GM21825 (cell line): ENCODE measurements around the gene CHST11.

Source experiments
- ATAC-seq: cut with Tn5 transposase; IDR thresholded peaks from one replicate; pipeline ENCODE4 v1.9.1; 2021; ENCODE audit warnings: mild to moderate bottlenecking, moderate library complexity; ENCODE audit not compliant: unreplicated experiment

CHST11 gene

DNA sequence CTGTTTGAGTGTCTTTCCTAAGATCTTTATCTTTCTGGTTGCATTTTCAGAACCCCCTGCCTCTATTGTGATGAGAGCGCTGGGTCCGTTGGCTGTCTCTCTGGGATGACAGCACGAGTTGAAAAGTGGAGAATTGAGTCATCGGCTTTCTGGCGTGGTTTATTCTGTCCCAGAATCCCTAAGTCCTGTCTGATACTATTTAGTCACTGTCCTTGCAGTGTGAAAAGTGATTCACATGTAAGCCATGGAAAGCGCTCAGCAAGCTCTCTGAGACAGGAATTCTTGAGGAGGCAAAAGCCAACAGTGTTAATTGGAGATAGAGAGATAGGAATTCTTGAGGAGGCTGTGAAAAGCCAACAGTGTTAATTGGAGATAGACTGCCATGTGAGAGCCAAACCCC lies 121.7 kb downstream of the CHST11 start:
- ATAC-seq: no peak

DNA sequence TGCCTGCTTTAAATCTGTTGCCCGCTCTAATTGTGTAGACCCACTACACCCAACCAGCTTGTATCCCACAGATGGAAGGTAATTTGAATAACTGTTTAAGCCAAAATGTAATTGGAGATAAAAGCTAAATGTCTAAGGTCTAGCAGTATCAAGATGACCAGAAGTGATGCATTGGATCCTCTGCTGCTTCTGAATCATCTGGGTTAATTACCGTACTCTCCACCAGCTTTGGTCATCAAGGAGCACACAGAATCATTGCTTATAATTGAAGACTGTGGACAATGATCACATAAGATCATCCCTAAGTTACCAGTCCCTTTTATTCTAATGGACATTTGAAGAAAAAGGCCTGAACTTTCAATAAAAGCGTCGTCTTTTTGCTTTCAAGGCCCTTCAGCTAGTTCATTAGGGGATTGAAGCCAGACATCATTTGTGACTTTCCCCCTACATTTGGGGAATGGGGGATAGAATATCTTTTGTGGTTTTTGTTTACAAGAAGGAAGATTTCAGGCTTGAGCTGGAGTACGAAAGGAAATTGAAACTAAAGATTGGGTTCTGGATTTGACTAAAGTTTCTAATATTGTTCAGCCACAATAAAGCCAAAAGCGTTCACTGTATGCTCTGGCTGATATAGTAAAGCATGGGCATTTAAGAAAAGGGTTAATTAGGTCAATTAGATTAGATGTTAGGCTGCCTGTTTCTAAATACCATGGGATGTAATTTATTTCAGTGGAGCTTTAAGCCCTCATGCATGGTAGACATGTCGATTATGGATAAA lies 123.2 kb downstream of the CHST11 start:
- ATAC-seq: no peak

DNA sequence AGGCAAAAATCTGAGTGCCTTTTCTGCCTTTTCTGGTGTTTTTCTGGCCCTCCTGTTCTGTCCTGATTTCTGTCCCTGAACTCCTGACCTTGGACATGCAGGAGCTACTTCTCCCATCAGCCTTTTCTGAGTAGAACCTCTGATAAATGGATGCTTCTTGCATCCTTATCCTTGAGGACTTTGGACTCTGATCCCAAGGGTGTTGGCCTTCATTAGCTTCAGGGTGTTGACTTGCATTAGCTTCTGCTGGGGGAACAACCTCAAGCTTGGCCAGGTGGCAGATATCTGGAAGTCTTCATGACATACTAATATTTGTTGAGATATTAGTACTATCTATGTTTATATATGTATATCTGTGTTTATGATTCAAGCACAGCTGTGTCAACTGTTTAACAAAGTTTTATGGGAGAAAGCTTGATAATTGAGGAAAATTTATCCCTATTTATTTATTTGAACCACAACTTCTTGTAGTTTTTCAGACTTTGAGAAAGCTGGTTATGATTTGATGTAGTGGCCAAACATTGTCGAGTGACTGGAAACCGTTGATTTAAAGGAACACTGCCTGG lies 124.3 kb downstream of the CHST11 start:
- no peak for ATAC-seq

DNA sequence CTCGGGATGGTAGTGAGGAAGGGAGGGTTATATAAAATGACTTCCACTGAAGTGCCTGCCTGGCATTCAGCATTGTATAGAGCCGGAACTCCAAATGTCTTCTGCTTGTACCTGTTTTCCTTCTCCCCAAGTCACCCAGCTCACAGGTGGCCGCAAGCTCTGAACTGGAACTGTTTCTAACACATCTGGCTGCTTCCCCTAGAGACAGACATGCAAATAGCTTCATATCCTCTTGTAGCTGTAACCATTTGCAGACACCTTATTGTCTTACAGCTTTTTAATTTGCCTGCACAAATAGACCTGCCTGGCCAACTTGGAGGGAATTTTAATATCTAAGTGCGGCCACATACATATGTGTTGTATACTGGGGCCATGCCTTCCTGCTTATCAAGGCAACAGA lies 126.0 kb downstream of the CHST11 start:
- ATAC-seq: peak; percentile 74

DNA sequence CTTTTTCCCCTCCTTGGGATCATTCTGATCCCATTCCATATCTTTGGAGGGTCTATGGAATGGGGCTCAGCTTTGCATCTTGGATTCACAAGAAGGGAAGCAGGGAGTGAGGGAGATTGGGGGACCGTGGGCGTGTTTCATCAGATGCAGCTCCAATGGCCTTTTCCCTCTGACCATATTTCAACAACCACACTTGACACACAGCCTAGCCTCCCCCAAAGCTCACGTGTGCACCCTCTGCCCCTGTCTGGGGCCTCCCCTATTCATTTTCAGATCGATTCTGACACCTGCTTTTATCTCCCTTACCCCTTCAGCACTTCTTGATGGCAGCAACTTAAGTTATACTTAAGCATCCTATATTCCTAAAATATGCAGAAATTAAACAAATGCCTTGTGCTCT lies 126.6 kb downstream of the CHST11 start:
- ATAC-seq: no peak

DNA sequence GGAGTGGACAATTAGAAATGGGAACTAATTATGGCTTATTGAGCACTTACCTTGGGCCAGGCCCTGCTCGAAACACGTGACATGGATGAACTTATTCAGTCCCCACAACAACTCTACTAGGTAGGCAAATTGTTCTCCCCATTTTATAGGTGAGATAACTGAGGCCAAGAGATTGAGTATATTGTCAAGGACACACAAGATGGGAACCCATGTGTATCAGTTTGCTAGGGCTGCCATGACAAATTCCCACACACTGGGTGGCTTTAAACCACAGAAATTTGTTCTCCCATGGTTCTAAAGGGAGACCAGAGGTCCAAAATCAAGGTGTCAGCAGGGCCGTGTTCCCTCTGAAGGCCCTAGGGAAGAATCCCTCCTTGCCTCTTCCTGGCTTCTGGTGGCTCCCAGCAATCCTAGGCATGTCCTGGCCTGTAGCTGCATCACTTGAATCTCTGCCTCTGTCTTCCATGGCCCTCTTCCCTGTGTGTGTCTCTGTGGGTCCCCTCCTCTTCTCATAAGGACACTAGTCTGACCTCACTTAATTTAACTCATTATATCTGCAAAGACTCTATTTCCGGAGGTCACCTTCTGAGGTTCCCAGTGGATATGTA lies 128.8 kb downstream of the CHST11 start:
- no peak for ATAC-seq

DNA sequence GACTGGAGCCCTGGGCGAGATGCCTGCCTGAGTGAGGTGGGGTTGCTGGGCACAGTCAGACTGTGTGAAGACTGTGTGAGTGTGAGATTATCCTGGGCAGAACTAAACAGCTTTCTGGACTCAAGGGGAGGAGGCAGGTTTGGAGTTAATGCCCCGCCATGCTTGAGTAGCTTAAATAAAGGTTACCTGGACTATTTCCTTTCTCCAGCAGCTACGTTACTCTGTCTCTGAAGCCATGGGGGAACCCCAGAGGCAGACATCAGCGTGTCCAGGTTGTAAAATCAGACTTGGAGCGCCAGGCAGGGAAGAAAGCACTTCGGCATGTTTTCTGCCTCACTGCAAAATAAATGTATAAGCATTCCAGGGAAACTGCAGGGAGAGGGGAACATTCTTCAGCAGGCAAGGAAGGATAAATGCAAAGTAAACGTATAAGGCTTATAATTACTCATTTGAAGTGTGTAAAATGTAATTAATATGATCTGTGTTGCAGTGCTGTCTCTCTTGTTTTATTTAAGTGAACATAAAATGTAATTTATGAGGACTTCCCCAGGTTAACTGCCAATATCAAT lies 129.7 kb downstream of the CHST11 start:
- no peak for ATAC-seq

DNA sequence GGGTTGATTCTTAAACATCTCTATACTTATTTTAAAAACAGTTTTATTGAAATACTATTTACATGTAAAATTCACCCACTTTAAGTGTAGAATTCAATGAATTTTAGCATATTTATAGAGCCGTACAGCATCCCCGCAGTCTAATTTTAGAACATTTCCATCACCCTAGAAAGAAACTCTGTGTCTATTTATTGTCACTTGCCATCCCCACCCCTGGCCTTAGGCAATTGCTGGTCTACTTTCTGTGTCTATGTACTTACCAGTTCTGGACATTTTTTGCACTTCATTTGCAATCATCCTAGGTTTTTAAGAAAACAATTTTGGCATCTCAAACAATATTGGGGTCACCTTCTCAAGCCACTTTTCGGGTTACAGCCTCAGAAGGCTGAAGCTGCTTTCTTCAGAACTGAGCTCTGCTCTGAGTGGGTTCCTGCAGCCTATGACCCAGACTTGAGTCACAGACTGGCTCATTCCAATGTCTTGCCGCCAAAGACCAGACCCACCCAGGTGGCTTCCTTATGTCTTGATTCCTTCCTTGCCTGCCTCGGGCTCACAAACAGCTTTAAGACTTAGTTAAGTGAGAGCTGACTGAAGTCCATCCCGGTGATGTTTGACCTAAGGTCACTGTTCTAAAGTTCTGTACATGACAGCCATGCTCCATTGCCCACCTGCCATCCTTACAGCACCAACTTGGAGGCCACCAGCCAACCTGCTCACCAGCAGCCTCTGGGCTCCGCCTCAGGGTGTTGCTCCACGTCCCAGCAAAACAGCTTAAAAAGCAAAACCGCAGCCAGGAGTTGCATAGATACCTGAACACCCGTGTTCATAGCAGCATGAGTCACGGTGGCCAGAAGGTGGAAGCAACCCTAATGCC lies 131.5 kb downstream of the CHST11 start:
- ATAC-seq: no peak

DNA sequence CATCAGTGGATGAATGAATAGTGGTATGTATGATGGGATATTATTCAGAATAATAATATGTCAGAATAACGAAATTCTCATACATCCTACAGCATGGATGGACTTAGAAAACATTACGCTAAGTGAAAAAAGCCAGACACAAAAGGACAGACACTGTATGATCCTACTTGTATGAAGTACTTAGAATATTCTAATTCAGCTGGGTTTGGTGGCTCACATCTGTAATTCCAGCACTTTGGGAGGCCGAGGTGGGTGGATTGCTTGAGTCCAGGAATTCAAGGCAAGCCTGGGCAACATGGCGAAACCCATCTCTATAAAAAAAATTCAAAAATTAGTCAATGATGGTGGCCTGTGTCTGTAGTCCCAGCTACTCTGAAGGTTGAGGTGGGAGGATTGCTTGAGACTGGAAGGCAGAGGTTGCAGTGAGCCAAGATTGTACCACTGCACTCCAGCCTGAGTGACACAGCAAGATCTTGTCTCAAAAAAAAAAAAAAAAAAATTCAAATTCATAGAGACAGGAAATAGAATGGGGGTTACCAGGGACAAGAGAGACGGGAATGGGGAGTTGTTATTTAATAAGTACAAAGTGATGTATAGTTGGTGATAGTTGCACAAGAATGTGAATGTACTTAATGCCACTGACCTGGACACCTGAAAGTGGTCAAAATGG lies 132.3 kb downstream of the CHST11 start:
- ATAC-seq: no peak

DNA sequence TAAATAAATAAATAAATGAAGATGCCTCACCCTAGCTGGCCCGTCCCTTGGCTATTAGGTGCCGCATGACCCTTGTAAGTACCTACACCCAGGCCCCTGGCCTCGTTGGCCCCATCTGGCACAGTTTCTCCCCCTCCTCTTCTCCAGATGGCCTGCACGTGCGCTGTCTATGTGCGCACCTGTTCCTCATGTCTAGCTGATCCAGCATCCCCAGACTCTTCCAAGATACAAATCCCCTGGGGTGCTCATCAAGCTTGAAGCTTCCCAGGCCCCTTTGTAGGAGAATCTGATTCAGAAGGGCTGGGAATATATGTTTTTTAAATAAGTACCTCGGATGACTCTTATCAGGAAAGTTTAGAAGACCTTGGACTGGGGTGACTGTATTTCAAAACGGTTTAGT lies 133.3 kb downstream of the CHST11 start:
- ATAC-seq: no peak

DNA sequence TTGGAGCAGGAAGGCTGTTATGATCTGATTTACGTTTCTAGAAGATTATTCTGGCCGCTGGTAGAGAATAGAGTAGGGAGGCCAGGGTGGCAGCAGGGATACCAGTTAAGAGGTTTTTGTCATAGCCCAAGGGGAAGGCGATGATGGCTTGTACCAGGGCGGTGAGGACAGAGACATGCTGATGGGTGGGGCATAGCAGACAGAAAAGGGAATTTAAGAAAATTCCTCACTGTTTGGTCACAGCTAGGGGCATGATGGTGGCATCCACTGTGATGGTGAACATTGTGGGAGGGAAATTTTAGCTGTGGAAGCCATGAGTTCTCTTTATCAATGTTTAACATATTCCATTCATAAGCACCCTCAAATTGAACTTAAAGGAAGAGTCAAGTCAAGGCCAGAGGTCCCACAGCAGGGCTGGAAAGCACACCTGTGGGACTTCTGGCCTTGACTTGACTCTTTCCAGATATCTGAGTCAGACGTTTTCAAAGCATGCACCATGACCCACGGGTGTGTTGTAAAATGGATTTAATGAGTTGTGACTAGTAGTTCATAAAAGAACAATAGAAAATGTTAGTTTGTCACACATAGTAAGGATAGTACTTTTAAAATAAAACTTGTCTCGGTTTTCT lies 134.6 kb downstream of the CHST11 start:
- no peak for ATAC-seq

DNA sequence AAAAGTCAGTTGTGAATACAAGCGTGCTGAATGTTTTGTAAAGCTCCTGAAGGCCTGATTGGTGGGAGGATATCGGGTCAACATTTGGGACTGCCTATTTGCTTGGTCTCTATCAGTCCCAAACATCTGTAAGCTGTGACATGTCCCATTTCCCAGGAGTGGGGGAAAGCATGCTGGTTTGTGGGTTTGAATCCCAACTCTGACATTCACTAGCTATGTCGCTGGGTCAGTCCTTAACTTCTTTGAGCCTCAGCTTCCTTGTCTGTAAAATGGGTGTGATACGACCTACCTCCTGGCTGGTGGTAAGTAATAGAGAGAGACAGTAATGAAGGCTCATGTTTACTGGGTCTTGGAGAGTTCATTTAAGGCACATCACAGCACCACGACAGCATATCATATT lies 136.7 kb downstream of the CHST11 start:
- ATAC-seq: no peak

DNA sequence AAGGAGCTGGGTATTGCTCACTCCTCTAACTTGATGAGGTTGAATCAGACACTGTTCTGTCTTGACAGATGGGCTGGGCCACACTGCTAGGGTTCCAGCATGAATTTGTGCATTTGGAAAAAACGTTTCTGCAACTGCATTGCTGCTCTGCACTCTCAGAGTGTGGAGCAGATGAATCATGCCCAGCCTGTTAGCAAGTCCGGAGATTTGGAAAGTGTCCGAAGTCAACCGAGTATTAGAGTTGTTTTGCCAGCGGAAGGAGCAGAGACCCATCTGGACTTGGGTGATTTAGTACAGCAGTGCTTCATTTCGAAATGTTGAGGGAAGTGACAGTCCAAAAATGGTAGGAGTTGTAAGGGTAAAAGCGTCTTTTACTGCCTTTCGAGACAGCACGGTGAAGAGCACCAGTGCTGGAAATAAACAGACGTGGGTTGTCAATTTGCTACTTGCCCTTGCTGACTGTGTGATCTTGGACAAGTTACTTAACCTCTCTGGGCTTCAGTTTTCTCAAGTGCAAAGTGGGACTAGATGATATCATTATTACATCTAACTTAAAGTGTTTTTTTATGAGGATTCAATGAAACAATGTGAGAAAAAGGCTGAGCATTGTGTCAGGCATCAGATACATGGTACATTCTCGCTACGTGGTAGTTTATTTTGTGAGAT lies 139.5 kb downstream of the CHST11 start:
- no peak for ATAC-seq

DNA sequence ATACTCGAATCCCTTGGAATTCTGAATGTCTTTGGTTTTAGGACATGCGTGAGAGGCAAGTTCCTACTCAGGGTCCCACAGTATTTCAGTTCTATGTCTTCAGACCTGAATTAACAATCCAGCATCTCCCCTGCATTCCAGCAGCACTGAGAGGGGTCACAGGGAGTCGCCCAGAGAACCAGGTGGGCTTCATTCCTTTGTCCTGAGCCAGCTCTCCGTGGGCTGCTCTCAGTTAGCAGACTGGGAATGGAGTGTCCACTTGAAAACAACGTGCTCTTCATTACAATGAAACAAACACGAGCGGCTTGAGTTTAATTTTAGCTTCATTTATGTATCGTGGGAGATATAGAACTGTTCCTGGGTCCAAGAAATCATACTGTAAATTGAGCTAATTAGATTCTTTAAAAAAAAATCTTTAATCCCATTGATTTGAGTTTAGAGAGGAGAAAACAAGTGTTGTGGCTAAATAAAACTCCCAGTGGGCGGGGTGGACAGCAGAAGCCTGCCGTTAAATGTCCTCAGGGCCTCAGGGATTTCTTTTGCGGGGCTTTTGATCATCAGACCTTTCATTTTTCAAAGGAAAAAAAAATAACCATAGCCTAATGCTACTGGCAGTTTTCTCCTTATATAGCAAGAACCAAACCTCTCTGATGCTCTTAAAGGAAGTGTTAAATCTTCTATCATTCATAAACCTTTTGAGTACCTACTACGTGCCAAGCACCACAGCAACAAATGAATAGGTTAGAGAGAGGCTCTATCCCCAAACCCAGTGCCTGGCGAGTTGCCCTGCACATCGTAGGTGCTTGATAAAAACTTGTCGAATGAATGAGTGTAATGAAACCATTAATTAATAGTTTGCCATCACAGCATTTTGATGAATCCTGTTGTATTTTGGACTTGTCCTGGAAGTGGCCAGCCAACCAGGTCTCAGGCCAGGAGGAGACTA lies 140.4 kb downstream of the CHST11 start:
- ATAC-seq: no peak

DNA sequence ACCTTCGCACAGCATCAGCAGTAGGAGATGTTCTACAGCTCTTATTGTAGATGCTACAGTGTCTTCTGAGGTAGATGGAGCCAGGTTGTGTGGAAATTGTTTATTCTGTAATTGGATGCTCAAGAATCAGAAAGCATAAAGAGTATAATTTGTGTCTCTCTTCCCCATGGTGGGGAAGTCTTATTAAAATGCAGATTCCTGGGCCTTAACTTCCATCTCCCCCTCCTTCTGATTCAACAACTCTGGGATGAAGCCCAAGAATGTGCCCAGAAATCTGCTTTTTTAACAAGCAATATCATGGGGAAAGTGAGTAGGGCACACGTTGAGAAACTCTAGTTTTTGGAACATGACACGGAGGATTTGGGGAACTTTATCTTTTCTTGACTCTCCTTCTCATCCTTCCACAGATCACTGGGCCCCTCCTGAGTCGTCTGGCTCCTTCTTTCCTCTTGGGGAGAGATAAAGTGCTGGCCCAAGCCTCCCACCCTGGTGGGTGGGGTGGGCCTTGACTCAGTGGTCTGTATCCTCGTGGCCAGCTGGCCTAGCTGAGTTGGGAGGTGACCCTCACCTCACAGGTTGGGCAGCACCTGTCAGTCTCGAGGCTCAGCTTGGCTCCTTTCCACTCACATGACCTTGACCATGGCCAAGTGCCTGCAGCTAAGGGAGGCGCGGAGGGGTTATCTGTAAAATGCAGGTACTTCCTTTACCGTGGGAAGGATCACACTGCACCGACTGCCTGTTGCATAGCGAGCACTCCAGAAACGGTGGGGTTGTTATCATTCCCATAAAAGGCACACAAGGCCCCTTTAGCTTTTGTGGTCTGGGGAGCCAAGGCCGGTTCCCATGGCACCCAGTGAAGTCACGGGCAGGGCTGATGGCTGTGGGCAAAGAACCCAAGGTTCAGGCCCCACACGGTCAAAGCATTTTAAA lies 141.9 kb downstream of the CHST11 start:
- no peak for ATAC-seq

DNA sequence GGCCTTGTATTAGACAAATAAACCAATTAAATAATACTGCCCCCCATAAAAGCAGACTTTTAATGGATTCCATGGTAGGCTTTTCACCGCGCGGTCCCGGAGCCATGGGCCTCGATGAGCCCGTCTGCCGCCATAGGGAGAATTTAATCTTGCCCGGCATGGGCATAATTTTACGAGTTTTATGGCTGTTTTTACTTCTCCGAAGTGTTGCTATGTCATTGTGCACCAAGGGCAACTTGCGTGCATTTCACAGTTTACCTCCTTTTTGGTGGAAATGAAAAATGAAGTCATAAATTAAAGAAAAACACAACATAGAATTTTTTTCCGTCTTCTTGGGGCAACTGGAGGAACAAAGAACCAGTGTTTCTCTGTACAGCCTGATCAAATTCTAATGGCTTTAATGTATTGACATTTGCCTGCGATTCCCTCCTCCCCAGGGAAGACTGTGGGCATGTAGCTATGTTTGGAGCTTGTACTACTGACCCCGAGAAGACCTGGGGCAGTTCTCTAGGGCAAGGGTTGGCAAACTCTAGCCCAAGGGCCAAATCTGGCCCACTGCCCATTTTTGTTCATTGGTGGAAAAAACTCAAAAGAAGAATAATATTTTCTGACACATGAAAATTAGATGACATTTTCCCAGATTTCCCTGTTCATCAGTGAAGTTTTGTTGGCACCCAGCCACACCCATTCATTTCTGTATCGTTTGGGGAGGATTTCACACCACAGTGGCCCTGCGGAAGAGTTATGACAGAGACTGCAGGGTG lies 142.7 kb downstream of the CHST11 start:
- no peak for ATAC-seq
